NCI-H2227 (cell line): ENCODE measurements around the gene CHIA.

Source experiments
- DNase-seq: peaks from one replicate; lab custom pipeline; 2025; ENCODE audit not compliant: unreplicated experiment; lab: John Stamatoyannopoulos, UW

Gene CHIA

DNA sequence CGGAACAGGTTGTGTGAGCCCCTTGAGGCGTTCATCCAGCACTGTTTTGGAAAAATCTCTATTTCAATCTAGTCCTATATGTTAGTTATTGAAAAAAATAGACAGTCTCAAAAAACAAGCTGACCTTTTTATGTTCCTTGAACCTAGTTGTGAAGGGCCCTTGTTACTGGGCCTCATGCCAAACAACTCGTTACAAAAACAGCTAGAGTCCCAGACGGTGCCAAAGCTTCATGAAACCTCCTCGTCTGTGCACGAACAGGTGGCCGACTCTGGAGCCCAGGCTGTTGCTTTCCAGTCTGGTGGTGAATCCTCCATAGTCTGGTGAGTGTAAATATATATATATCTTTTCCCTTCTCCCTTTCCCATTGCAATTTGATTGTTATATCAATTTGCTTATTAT, at the start of gene CHIA:
CHIA (plus strand) TSS at position 222 of the 400 bp plus-strand sequence. CDS start 19,617 bp downstream, outside the sequence.
- no peak for DNase-seq

DNA sequence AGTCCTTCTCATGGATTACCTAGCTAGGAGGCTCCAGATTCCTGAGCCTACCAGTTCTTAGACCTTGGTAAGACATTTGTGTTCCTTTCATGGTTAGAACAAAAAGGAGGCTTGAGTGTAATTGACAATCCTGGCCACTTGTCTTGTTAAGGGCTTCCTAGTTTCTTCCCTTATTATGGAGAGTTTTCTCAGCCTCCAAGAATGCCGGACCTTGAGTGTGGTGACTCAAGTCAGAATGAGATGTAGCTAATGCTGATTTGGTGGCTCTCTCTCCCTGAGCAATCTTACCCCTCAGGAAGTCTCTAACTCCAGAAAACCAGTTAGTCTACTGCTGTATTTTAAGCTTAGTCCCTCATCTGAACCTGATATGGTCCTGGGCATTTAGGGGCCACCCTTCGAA, 48.9 kb upstream of the CHIA start:
- DNase-seq: no peak

DNA sequence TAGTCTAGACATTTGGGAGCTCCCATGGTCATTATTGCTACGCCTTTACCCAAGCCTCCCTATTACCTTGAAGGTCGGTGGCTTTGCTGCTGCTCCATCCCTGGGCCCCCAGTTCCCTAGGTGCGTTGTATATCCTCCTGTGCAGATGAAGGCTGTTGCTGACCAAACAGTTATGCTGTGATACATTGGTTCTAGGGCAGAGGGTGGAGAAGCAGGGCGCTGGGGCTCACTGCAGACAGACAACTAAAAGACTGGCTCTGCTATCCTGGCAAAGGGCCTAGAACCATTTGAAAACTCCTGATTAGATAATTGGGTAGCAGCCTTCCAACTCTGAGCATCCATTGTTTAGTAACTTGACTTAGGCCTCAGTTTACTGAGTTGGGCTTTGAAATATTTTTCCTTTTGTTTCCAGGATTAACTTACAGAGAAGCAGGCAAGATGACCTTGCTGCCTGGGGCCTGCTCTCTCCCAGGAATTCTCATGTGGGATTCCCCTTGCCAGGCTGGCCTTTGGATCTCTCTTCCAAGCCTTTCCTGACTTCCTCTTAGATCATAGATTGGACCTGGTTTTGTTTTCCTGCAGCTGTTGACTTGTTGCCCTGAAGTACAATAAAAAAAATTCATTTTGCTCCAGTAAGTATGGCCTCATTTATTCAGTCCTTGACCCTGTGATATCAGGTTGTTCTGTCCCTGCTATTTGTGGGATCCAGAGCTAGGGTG, 47.7 kb upstream of the CHIA start:
- DNase-seq: no peak

DNA sequence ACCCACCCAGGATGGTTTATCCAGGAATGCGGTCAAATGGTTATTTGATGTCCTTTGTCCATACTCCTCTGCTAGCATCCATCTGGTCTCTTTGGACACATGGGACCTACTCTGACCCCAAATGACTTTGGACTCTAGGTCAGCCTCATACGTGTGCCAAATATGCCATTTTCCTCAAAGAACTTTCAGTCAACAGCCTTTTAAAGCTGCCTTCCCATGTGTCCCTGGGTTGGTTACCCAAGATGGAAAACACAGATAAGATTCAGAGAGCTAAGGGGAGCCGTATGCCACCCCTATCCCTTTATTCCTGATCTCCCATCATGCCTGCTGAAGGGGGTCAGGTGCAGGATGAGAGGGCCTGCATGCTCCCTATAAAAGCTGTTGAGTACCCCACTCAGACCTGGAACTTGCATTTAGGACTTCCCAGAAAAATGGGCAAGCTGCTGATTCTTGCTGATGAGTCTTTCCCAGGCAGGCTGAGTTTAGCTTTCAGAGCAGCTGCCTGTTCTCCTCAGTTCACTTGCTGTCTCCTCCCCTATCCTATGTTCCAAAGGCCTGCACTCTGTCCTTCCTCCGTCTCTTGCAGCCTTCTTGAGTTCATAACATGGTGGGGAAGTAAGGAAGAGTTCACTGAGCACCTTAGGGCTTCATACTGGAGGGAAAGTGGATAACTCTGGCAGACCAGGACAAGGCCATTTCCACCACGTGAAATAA, 43.4 kb upstream of the CHIA start:
- no peak for DNase-seq

DNA sequence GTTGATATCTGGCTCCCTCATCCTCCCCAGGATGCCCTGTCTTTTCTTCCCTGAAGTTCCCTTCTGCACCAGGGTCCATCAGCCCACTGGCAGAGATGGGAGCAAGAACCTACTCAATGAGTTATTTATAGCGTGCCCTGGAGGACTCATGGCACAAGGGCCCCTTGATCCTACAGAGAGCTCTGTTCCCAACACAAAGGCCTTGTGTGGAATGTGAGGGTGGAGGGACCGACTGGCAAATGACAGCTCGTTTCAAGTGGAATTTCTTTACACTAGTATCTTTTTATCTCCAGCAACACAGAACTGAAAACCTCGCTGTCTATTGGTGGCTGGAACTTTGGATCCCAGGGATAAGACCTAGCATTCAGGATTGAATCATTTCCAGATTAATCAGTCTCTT, 40.7 kb upstream of the CHIA start:
- DNase-seq: no peak

DNA sequence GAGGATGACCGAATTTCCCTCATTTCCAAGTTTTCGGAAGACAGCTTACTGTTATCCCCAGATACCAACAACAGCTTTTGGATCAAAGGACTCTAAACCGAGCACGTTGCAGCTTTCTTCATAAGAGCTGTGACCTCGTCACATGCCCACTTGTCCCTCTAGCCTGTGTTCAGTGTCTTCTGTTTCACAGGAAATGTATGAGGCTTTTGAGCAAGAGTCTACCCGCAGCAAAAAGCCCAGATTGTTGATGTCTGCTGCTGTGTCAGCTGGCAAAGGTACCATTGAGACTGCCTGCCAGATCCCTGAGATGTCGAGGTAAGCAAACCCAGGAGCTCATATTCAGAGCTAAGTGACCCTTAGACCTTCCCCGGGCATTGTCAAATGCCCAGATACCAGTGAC, 39.1 kb upstream of the CHIA start:
- no peak for DNase-seq

DNA sequence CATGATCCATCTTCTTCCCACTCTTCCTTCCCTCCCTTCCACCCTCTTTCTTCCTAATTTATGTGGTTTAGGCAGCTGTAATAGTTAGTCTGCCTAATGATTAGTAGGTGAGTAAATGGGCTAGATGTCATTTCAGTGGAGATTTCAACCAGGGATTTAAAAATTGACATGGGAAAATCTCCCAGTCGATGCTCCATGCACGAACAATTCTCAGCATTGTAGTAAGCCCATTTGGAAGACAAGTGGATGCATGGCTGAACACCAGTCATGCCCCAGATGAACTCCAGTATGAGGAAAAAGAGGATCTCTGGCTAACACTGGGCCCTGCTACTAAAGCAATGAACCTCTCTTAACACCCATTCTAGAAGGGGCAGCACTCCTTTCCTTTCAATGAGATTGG, 37.9 kb upstream of the CHIA start:
- no peak for DNase-seq

DNA sequence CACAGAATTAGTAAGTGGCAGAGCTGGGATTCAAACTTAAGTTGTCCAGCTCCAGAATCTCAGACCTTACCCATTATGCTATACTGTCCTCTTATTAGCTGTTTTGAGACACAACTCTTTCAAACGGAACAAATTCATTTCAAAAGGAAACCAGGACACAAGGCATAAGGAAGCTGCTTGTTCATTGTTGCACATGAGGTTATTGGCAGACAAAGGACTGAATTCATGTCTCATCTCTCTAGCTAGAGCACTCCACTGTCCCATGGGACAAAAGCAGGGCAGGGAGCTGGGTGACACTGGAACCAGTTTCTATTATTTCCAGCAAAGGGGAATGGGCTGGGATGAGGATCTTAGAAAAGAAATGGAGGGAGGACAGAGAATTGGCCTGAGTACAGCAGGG, 36.8 kb upstream of the CHIA start:
- no peak for DNase-seq

DNA sequence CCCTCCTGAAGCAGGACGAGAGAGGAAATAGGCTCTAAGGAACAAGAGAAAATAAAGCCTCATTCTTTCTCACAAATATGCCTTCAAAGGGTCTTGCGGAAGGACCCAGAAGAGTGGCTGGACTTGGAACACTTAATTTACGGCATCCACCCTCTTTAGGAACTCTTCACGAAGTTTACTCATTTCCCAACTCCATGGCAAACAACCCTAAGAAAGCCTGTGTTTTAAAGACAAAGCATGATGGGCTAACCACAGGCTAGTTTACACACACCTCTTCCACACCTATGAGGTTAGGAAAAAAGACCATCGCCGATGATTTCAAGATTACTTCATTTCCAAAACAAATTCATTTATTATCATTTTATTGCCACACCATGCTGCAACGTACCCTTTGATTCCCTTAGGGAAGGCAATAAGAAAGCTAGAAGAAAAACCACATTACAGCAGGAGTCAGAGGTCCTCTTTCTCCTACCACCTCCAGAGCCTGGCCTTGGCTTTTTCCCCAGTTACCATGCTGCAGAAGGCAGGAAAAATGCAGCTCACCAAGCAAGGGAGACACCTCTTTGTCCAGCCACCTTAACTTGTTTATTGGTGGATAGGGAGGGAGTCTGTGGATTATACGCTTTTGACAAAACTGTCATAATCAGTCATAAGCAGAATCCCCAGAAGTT, 33.5 kb upstream of the CHIA start:
- no peak for DNase-seq

DNA sequence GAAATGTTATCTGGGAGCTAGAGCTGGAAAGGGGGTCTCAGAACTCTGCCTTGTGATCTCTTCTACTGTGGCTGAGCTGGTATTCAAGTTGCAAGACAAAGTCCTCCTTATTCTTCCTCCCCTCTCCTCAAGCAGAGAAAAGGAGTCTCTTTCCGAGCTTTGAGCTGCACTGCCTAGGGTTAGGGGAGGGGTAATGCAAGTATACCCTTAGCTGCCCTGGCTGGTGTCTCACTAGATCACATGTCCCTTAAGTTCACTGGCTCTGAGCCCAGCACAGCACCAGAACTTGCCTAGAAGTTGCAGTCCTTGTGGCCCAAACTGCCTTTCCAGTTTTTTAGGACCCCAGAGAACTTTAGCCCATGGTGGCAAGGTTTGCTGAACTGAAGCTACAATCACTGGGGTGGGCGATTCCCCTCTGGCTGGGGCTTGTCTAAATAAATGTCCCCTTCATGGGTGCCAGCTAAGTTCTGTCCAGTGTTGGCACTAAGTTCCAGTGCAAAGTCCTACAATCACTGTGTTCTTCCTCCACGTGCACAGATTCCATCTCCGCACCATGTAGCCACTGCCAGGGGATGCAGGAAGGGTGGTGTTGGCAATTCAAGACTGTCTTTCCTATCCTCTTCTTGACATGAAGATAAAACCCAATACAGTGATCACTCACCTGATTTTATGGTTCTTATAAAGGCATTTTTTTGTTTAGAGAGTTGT, 22.7 kb upstream of the CHIA start:
- DNase-seq: no peak

DNA sequence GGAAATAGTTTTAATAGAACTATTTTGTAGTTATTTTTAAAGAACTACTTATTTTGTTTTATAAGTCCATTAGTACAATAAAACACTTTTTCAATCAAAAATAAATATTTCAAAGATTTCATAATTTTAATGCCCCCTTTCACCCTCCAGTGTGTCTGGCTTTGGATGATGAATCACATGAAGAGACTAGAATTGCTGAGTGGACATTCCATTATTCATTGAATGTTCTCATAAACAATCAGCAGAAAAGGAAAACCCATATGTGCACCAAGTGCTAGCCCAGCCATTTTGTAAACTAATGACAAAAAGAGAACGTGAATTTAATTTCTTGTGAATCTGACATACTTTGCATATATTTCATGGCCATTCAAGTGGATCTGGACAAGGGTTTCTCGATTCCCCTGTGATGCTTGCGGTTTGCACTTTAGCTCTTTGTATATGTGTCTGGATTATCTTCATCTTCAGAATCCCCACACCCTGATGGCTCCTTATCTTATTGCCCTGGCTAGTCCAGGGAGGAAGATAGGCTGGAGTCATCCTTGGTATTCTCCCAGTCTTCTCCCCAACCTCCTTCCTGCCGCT, 20.7 kb upstream of the CHIA start:
- no peak for DNase-seq

DNA sequence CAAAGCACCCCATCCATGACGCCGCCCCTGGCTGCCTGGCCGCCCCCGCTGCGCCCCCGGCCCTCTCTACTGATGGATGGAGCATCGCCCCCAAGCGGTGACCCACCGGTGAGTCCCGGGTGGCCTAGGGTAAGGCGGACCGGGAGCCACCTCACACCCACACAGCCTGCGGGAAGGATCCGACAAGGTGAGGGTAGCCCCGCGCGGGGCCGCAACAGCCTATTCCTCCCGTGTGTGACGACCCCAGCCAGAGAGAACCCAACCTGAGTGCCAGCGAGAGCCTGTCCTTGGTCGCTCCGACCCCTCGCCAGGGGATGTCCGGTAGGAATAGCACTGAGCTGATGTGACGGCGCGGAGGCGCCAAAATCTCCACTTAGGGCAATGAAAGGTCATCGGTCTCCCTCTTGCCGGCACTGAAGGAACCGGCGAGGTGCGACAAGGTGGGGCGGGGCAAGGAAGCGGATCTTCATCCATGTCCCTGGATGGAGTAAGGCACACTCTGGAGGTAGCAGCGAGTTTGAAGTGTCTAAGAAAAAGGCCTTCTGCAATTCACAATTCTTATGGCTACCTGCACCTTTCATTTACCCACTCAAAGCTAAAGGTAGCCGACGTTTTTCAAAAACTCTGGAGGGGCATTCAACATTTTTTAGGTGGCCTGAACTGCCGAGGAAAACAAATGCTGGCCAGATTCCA, 19.7 kb upstream of the CHIA start:
- no peak for DNase-seq

DNA sequence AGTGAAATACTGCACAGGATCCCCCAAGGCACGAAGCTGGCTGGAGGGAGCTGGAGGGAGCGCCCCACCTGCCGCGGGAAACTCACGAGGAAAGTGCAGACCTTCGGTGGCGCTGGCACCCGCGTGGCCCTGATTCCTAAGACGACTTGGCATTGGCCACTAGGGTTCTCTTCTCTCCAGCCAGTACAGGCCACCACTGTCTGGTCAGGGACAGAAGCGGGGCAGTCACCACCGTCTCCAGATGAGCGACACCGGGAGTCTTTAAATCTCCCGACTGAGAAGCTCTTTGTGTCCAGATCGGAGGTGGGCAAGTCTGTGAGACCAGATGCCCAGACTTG, 19.2 kb upstream of the CHIA start:
- DNase-seq: no peak

DNA sequence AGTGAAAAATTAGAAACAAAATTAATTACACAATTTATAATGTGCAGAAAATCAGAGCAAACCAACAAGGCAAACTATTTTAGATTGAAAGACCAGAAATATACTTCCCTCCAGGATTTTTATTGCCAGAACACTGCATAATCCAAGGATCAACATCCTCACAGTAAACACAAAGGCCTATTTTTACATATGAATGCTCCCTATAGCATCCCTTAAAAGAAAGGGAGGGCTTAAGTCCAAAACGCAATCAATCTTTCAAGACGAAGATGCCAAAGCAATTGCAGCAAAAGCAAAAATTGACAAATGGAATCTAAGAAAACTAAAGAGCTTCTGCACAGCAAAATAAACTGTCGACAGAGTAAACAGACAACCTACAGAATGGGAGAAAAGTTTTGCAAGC, 18.6 kb upstream of the CHIA start:
- DNase-seq: no peak

DNA sequence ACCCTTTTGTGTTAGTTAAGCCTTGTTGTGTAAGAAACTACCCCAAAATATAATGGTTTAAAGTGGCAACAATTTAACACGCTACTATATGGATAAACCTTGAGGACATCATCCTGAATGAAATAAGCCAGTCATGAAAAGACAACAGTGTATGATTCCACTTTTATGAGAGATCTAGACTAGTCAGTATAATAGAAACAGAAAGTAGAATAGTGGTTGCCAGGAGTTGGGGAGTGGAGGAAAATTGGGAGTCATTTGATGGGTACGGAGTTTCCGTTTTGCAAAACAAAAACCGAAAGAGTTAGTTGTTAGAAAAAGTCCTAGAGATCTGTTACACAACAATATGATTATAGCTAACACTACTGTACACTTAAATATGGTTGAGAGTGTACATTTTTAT, 16.0 kb upstream of the CHIA start:
- DNase-seq: no peak

DNA sequence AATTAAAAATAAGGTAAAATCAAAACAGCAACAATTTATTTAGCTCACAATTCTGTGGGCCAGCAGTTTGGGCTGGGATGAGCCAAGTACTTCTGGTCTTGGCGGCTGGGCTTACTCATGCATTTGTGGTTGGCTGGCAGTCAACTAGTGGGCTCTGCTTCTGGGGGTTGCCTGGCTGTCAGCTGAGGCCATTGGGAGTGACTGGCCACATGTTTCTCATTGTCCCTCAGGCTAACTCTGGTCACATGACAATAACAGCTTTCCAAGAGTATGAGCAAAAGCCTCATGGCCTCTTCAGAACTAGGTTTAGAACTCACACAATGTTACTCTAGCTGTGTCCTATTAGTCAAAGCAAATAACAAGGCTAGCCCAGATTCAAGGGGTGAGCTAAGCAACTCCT, 15.6 kb upstream of the CHIA start:
- no peak for DNase-seq

DNA sequence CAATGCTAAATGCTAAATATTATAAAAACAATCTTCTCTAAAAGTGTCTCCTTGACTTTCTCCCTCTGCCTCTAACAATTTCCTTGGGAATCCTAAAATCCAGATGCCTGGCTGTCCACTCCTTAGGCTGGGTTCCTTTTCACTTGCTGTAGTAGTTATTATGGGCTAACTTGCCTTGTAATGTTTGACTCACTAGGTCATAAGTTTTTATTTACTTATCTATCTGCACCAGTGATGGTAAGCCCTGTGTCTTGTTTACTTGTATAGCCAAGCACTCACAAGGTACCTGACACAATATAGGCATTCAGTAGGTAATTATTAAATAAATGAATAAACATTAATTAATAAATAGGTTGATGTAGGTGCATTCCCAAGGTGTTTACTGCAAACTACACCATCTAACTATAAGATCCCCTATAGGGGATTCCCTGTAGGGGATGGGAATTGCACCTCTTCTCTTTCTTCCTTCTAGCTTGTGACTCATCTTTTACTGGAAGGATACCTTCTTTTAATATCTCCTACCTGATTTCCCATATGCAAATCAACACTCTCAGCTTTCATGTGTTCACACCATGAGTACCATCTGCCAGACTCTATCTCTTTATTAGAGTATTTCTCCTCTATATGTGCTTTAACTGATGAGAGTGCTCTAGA, 14.7 kb upstream of the CHIA start:
- DNase-seq: no peak

DNA sequence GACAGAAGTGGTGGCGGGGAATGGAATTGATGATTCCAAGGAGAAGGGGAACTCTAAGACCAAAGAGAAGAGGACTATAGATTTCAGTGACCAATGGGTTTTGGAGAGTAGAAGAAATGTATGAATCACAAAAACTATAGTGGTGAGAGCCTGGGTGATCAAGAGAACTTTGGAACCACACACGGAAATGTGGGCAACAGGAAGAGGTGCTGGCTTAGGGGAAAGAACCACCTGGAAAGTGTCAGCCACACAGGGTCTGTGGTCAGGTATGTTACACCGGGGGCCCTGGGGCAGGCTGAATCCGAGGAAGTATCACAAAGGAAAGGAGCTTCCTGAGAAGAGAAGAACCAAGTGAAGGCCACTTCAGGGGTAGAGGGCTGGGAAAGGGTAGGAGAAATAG, 11.5 kb upstream of the CHIA start:
- no peak for DNase-seq

DNA sequence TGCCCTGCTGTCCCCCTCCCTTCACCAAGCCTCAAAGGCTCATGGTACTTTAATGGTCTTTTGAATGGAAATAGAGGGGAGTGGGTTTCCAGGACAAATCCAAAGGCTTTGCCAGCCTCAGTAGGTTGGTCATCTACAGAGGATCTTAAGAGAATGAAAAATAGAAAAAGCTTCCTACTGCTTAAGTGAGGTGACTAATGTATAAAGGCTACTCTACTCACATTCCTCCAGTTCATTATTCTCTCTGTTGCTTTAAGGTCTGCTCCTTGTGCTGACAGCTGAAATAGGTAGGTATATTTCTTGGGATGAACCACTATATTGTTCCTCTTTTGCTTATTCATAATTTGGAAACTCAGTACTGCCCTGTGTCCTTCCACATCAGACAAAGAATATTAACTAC, 10.4 kb upstream of the CHIA start:
- DNase-seq: no peak

DNA sequence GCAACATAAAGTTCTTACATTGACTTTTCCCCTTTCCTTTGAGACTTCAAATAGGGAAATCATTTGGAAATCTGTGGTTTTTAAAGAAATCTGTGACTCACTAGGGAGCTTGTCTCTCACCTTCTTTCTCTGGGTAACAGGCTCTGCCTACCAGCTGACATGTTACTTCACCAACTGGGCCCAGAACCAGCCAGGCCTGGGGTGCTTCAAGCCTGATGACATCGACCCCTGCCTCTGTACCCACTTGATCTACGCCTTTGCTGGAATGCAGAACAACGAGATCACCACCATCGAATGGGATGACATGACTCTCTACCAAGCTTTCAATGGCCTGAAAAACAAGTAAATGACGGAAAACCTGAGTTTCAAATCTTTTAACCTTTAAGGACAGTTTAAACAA, 9.2 kb upstream of the CHIA start:
- no peak for DNase-seq
